HepG2 (cell line): ENCODE measurements around the gene WDR73. TPM values are rescaled to one million over a fixed set of nuclear protein-coding genes. Genes with fewer than 3 reads are reported as not detected.

Experiments used
- CREM ChIP-seq, 2 experiments: sonication (generic) in 1 of 2; formaldehyde crosslinking in 1 of 2; IDR thresholded peaks; 2 replicates each; pipeline versions ENCODE4 v1.4.0 to v1.6.1; 2016 to 2020; ENCODE audit warnings: antibody characterized with exemption in 1 of 2, mild to moderate bottlenecking in 1 of 2, missing genetic modification reagents in 1 of 2
- E2F1 ChIP-seq: sonication (generic); formaldehyde crosslinking; IDR thresholded peaks from 2 replicates; pipeline ENCODE4 v1.5.0; 2020; ENCODE audit warnings: missing genetic modification reagents
- IRF9 ChIP-seq: sonication (generic); formaldehyde crosslinking; IDR thresholded peaks from 2 replicates; pipeline ENCODE4 v1.8.0; 2022; ENCODE audit warnings: missing genetic modification reagents, mild to moderate bottlenecking, borderline replicate concordance
- KLF13 ChIP-seq: sonication (generic); formaldehyde crosslinking; IDR thresholded peaks from 2 replicates; pipeline ENCODE4 v1.4.0; 2020; ENCODE audit warnings: mild to moderate bottlenecking, missing genetic modification reagents
- PAX8 ChIP-seq: sonication (generic); formaldehyde crosslinking; IDR thresholded peaks from 2 replicates; pipeline ENCODE4 v1.8.0; 2022; ENCODE audit warnings: mild to moderate bottlenecking, missing genetic modification reagents, borderline replicate concordance
- PRDM15 ChIP-seq: sonication (generic); formaldehyde crosslinking; IDR thresholded peaks from 2 replicates; pipeline ENCODE4 v1.4.0; 2020; ENCODE audit warnings: missing genetic modification reagents
- PRPF4 ChIP-seq: fragments of 200-400 bp; formaldehyde crosslinking; IDR thresholded peaks from 2 replicates; pipeline ENCODE4 v1.6.1; 2016; ENCODE audit warnings: low read length, low read depth; ENCODE audit not compliant: poor library complexity, severe bottlenecking
- RBFOX2 ChIP-seq: fragments of 200-400 bp; formaldehyde crosslinking; IDR thresholded peaks from 2 replicates; pipeline ENCODE4 v1.6.1; 2017; ENCODE audit warnings: low read depth, mild to moderate bottlenecking, low read length
- REST ChIP-seq, 2 experiments: IDR thresholded peaks; 2 replicates each; pipeline ENCODE4 v1.6.1; 2011 to 2012; ENCODE audit warnings: low read length in 2 of 2, borderline replicate concordance in 1 of 2, low read depth in 1 of 2, mild to moderate bottlenecking in 1 of 2, moderate library complexity in 1 of 2
- REXO4 ChIP-seq: sonication (generic); formaldehyde crosslinking; IDR thresholded peaks from 2 replicates; pipeline ENCODE4 v1.8.0; 2022; ENCODE audit warnings: missing genetic modification reagents, mild to moderate bottlenecking, borderline replicate concordance
- SIX4 ChIP-seq: sonication (generic); formaldehyde crosslinking; IDR thresholded peaks from 2 replicates; pipeline ENCODE4 v1.4.0; 2020; ENCODE audit warnings: missing genetic modification reagents
- ZNF18 ChIP-seq: sonication (generic); formaldehyde crosslinking; IDR thresholded peaks from 2 replicates; pipeline ENCODE4 v1.8.0; 2022; ENCODE audit warnings: mild to moderate bottlenecking, missing genetic modification reagents; ENCODE audit not compliant: insufficient replicate concordance
- ZNF451 ChIP-seq: sonication (generic); formaldehyde crosslinking; IDR thresholded peaks from 2 replicates; pipeline ENCODE4 v1.5.0; 2020; ENCODE audit warnings: mild to moderate bottlenecking, missing genetic modification reagents
- ZNF510 ChIP-seq: sonication (generic); formaldehyde crosslinking; IDR thresholded peaks from 2 replicates; pipeline ENCODE4 v1.4.0; 2020; ENCODE audit warnings: low read depth, mild to moderate bottlenecking, missing genetic modification reagents
- ZNF7 ChIP-seq: IDR thresholded peaks from 2 replicates; pipeline ENCODE4 v1.6.1; 2016; ENCODE audit warnings: missing biosample characterization, missing genetic modification reagents
- ZNF850 ChIP-seq: sonication (generic); formaldehyde crosslinking; conservative IDR thresholded peaks from 2 replicates; pipeline ENCODE4 v1.9.0; 2021; ENCODE audit warnings: mild to moderate bottlenecking, missing genetic modification reagents
- ZSCAN25 ChIP-seq: sonication (generic); formaldehyde crosslinking; IDR thresholded peaks from 2 replicates; pipeline ENCODE4 v1.8.0; 2022; ENCODE audit warnings: mild to moderate bottlenecking, missing genetic modification reagents
- polyA plus RNA-seq, 8 experiments: library from polyadenylated mRNA; depleted of rRNA in 3 of 8; stranded (reverse) in 7 of 8; unstranded in 1 of 8; fragments of >200 nt; fragmentation: Illumina TruSeq in 4 of 8; extraction: Trizol in 4 of 8; gene quantifications; 2 replicates each; pipeline versions ENCODE4 v1.2.1 to v1.2.3, GENCODE V29; 2011 to 2016; ENCODE audit warnings: low read depth in 4 of 8, missing spikeins in 1 of 8, mixed read lengths in 1 of 8; ENCODE audit not compliant: insufficient read depth in 1 of 8
- total RNA-seq, 5 experiments: library from RNA; depleted of rRNA; stranded (reverse); fragments of >200 nt; fragmentation: Illumina TruSeq; extraction: Trizol; gene quantifications; 2 replicates each; pipeline ENCODE4 v1.2.3, GENCODE V29; 2016; ENCODE audit warnings: low read depth in 1 of 5

The WDR73 gene
- total and polyA plus RNA-seq, 2 of the 13 experiments (the other 11 are each of a cell fraction or from before 2014, with no cell fraction given): 20.0 to 35.5 TPM

- no peak for TF ChIP-seq ZNF18 (CRISPR knock-in tag)
- no peak for TF ChIP-seq IRF9
- peak; percentile 67 for TF ChIP-seq RBFOX2
- TF ChIP-seq ZNF510: no peak
- TF ChIP-seq REXO4 (CRISPR knock-in tag): no peak
- TF ChIP-seq PRPF4: no peak
- no peak for TF ChIP-seq PAX8 (CRISPR knock-in tag)
- TF ChIP-seq ZNF850 (CRISPR knock-in tag): no peak
- peak in 1 of 2 experiments; percentile 36; a peak in 1 of 4 replicates for TF ChIP-seq REST (IDR thresholded peaks at IDR 0.05; ENCODE audit: borderline replicate concordance in 1 of 2, low read depth in 1 of 2, low read length in 2 of 2)
- no peak for TF ChIP-seq KLF13 (CRISPR knock-in tag)
- TF ChIP-seq ZSCAN25: no peak
- no peak for TF ChIP-seq ZNF7
- no peak for TF ChIP-seq CREM (IDR thresholded peaks at IDR 0.05)
- no peak for TF ChIP-seq CREM (CRISPR knock-in tag; IDR thresholded peaks at IDR 0.05)
- no peak for TF ChIP-seq ZNF451 (CRISPR knock-in tag)
- TF ChIP-seq SIX4 (CRISPR knock-in tag): no peak
- TF ChIP-seq E2F1 (CRISPR knock-in tag): 0 out of 2 replicates have a peak, but pooled peaks have one; percentile 64
- 0 out of 2 replicates have a peak, but pooled peaks have one; percentile 18 for TF ChIP-seq PRDM15 (CRISPR knock-in tag)
These were observed 4.2 kb upstream of the WDR73 start, which contains the start of gene NMB (continued) for GRCh38 chr15:84658080-84658787.
